CD14-positive monocyte (primary cell): ENCODE data around the gene PPP1R3A. TPM values are rescaled to one million over a fixed set of nuclear protein-coding genes. Genes with fewer than 3 reads are reported as not detected.

Experiments
- DNase-seq, 3 donors: peaks; one replicate each; pipeline ENCODE4 v3.0.0-alpha.2; 2011 to 2022
- H2AFZ ChIP-seq: 2 replicates; pipeline ENCODE4 v1.6.0; 2012; ENCODE audit warnings: mild to moderate bottlenecking, low read depth, low read length, inconsistent platforms; ENCODE audit not compliant: insufficient read depth, poor library complexity, severe bottlenecking
- H3K27ac ChIP-seq, 2 donors: 1 replicate in 1 of 2; 2 replicates in 1 of 2; pipeline ENCODE4 v1.5.1; 2012 to 2013; ENCODE audit warnings: low read length in 2 of 2, control low read depth in 1 of 2, inconsistent platforms in 1 of 2, low read depth in 1 of 2, mild to moderate bottlenecking in 1 of 2
- H3K27me3 ChIP-seq, 2 donors: one replicate each; pipeline versions ENCODE4 v1.6.0 to v1.6.1; 2011 to 2013; ENCODE audit warnings: low read length in 2 of 2; ENCODE audit not compliant: control insufficient read depth in 2 of 2, insufficient read depth in 2 of 2
- H3K36me3 ChIP-seq, 2 donors: replicated peaks in 1 of 2; 1 replicate in 1 of 2; 2 replicates in 1 of 2; pipeline versions ENCODE4 v1.5.1 to v1.6.1; 2012 to 2013; ENCODE audit warnings: low read length in 2 of 2, control low read depth in 1 of 2, inconsistent platforms in 1 of 2, mild to moderate bottlenecking in 1 of 2; ENCODE audit not compliant: insufficient read depth in 2 of 2, control insufficient read depth in 1 of 2
- H3K4me1 ChIP-seq, 2 donors: 1 replicate in 1 of 2; 2 replicates in 1 of 2; pipeline versions ENCODE4 v1.5.1 to v1.6.1; 2012 to 2013; ENCODE audit warnings: low read length in 2 of 2, control low read depth in 1 of 2, inconsistent platforms in 1 of 2, mild to moderate bottlenecking in 1 of 2, moderate library complexity in 1 of 2; ENCODE audit not compliant: insufficient read depth in 2 of 2, control insufficient read depth in 1 of 2
- H3K4me2 ChIP-seq: replicated peaks from 2 replicates; pipeline ENCODE3; 2012; ENCODE audit warnings: low read length, moderate library complexity, mild to moderate bottlenecking; ENCODE audit not compliant: poor library complexity, severe bottlenecking; ENCODE audit errors: extremely low read depth
- H3K4me3 ChIP-seq, 3 experiments: fragments of 200-600 bp in 1 of 3; sonication (generic) in 1 of 3; replicated peaks in 1 of 3; 1 replicate in 2 of 3; 2 replicates in 1 of 3; pipeline ENCODE4 v1.5.1; 2011 to 2013; ENCODE audit warnings: low read length in 3 of 3, mild to moderate bottlenecking in 3 of 3, control low read depth in 2 of 3, low read depth in 2 of 3, inconsistent platforms in 1 of 3, moderate library complexity in 1 of 3
- H3K79me2 ChIP-seq: 2 replicates; pipeline ENCODE4 v1.6.0; 2012; ENCODE audit warnings: mild to moderate bottlenecking, control low read depth, inconsistent platforms, low read length, moderate library complexity; ENCODE audit not compliant: insufficient read depth
- H3K9ac ChIP-seq: 2 replicates; pipeline ENCODE4 v1.6.0; 2017; ENCODE audit warnings: low read length, mild to moderate bottlenecking; ENCODE audit not compliant: insufficient read depth, poor library complexity, severe bottlenecking
- H3K9me3 ChIP-seq, 2 donors: replicated peaks in 1 of 2; 1 replicate in 1 of 2; 2 replicates in 1 of 2; pipeline versions ENCODE4 v1.5.1 to v1.6.1; 2012 to 2013; ENCODE audit warnings: low read length in 2 of 2, control low read depth in 1 of 2; ENCODE audit not compliant: control insufficient read depth in 1 of 2, insufficient read depth in 1 of 2
- H4K20me1 ChIP-seq: 2 replicates; pipeline ENCODE4 v1.6.0; 2012; ENCODE audit warnings: mild to moderate bottlenecking, low read length, control low read depth, moderate library complexity; ENCODE audit not compliant: insufficient read depth
- H3K27ac Mint-ChIP-seq, 7 donors: one replicate each; pipeline ENCODE4 v1.8.0; 2020; ENCODE audit warnings: mild to moderate bottlenecking in 7 of 7, mixed read lengths in 7 of 7, moderate library complexity in 6 of 7, inconsistent platforms in 2 of 7
- H3K27me3 Mint-ChIP-seq, 3 donors: one replicate each; pipeline ENCODE4 v1.8.0; 2021 to 2022; ENCODE audit warnings: low read depth in 3 of 3, mild to moderate bottlenecking in 3 of 3, mixed read lengths in 3 of 3, moderate library complexity in 3 of 3, inconsistent platforms in 1 of 3
- H3K36me3 Mint-ChIP-seq, 2 donors: one replicate each; pipeline ENCODE4 v1.8.0; 2020; ENCODE audit warnings: mixed read lengths in 2 of 2, inconsistent platforms in 1 of 2, mild to moderate bottlenecking in 1 of 2
- H3K4me1 Mint-ChIP-seq: one replicate; pipeline ENCODE4 v1.8.0; 2020; ENCODE audit warnings: mild to moderate bottlenecking, mixed read lengths
- H3K4me3 Mint-ChIP-seq, 2 donors: one replicate each; pipeline ENCODE4 v1.8.0; 2020; ENCODE audit warnings: mild to moderate bottlenecking in 2 of 2, mixed read lengths in 2 of 2, moderate library complexity in 1 of 2
- H3K9me3 Mint-ChIP-seq, 7 donors: one replicate each; pipeline ENCODE4 v1.8.0; 2020 to 2022; ENCODE audit warnings: mixed read lengths in 7 of 7, mild to moderate bottlenecking in 6 of 7, moderate library complexity in 6 of 7, inconsistent platforms in 2 of 7
- WGBS: methylation state at CpG from one replicate; pipeline ENCODE4 v1.1.5; 2013; ENCODE audit warnings: missing lambda C conversion rate; ENCODE audit not compliant: insufficient coverage; 5-methylcytosine and 5-hydroxymethylcytosine counted together
- intact Hi-C, 2 donors: fragments of 100-400 bp; cut with micrococcal nuclease; formaldehyde crosslinking; loops; one replicate each; pipeline versions ENCODE4 v1.15.0 to v1.15.1; 2023
- polyA plus RNA-seq, 3 donors: library from polyadenylated mRNA; depleted of rRNA in 1 of 3; unstranded in 2 of 3; stranded (reverse) in 1 of 3; fragments of 300-500 nt in 2 of 3; fragments of >200 nt in 1 of 3; fragmentation: Illumina TruSeq in 2 of 3; gene quantifications; 1 replicate in 2 of 3; 2 replicates in 1 of 3; pipeline ENCODE4 v1.2.3, GENCODE V29; 2012 to 2021
- TF ChIP-seq, protein P1 (sequence below): fragments of 200-600 bp; IDR thresholded peaks from one replicate; pipeline ENCODE4 v1.8.0; 2022; ENCODE audit warnings: antibody characterized with exemption, mild to moderate bottlenecking

The PPP1R3A gene
- polyA plus RNA-seq, 3 donors = not detected

DNA sequence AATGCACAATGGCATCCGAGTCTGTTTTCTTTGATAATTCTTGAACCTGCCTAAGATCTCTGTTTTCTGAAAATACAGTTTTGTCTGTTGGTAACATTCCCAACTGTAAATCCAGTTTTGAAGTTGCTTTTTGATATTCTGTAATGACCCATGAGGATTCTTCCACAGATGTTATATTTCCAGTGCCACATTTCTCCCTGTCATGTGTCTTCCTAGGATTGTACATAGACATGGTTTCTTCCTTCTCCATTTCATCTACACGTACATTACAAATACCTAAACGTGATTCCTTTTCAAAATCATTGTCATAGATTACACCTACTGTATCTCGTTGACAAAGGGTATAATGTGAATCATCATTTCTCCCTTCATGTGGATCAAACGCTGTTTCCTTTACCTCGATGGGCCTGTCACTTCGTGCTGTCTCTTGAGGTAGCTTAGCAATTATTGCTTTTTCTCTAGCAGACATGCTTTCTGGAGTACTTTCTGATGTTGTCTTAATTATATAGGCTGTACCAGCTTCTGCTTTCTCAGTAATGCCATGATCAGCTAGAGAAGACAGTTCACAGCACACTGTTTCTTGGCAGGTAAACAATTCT is 40.3 kb downstream of the PPP1R3A start:
- no peaks in the 10 kb centered on the region for H3K9me3 Mint-ChIP-seq
- DNase-seq = no peak
- no peak overlapping the region for H2AFZ ChIP-seq
- H3K4me3 Mint-ChIP-seq = no peak overlapping the region
- no peaks in the 10 kb centered on the region for H3K4me1 ChIP-seq
- H3K36me3 ChIP-seq = no peaks in the 10 kb centered on the region
- no peak overlapping the region for H3K9ac ChIP-seq
- 83% methylated on average over 4 of the region's 7 CpGs for WGBS
- H3K4me3 ChIP-seq = no peak overlapping the region
- H3K4me1 Mint-ChIP-seq = no peaks in the 10 kb centered on the region
- H3K27me3 Mint-ChIP-seq = no peaks in the 10 kb centered on the region
- no peaks in the 10 kb centered on the region for H3K36me3 Mint-ChIP-seq
- intact Hi-C loops = no loop called here
- TF ChIP-seq, protein P1, sequence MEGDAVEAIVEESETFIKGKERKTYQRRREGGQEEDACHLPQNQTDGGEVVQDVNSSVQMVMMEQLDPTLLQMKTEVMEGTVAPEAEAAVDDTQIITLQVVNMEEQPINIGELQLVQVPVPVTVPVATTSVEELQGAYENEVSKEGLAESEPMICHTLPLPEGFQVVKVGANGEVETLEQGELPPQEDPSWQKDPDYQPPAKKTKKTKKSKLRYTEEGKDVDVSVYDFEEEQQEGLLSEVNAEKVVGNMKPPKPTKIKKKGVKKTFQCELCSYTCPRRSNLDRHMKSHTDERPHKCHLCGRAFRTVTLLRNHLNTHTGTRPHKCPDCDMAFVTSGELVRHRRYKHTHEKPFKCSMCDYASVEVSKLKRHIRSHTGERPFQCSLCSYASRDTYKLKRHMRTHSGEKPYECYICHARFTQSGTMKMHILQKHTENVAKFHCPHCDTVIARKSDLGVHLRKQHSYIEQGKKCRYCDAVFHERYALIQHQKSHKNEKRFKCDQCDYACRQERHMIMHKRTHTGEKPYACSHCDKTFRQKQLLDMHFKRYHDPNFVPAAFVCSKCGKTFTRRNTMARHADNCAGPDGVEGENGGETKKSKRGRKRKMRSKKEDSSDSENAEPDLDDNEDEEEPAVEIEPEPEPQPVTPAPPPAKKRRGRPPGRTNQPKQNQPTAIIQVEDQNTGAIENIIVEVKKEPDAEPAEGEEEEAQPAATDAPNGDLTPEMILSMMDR = no peak
- H3K79me2 ChIP-seq = no peaks in the 10 kb centered on the region
- H3K27me3 ChIP-seq = no peaks in the 10 kb centered on the region
- H3K9me3 ChIP-seq = peaks cover 0 to 4% of the 10 kb centered on the region in 2 donors
- no peaks in the 10 kb centered on the region for H4K20me1 ChIP-seq
- H3K27ac ChIP-seq = no peak overlapping the region
- no peak overlapping the region for H3K27ac Mint-ChIP-seq
- H3K4me2 ChIP-seq = no peak overlapping the region

DNA sequence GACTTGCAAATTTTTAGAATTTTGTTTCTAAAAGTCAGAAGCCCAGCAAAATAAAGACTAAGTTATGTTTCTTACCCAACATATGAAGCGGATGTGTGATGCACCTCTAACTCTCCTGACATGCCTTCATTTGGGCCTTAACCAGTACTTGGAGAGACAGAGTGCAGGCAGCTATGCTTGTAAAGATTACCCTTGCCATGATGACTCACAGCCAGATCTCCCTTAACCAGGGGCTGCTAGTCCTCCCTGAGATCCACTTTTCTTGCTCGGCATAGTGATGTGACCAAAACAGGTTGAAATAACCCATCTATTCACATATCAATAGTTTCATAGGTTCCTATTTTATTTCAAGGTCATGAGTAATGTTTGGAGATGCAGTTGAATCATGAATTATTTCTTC is 43.6 kb downstream of the PPP1R3A start:
- no peaks in the 10 kb centered on the region for H3K36me3 Mint-ChIP-seq
- TF ChIP-seq, protein P1 = no peak
- H3K4me3 Mint-ChIP-seq = no peak overlapping the region
- Histone ChIP-seq H3K27me3 (no peaks in the 10 kb centered on the region), H3K36me3 (no peaks in the 10 kb centered on the region), H3K79me2 (no peaks in the 10 kb centered on the region), H3K27ac (no peak overlapping the region), H3K4me3 (no peak overlapping the region), H3K4me2 (no peak overlapping the region), H3K9ac (no peak overlapping the region), H3K4me1 (no peaks in the 10 kb centered on the region), H4K20me1 (no peaks in the 10 kb centered on the region), H2AFZ (no peak overlapping the region), H3K9me3 (peaks cover 0 to 4% of the 10 kb centered on the region in 2 donors)
- H3K27ac Mint-ChIP-seq = no peak overlapping the region
- peaks cover 0 to 1% (median 0%) of the 10 kb centered on the region in 7 donors for H3K9me3 Mint-ChIP-seq
- no peak for DNase-seq
- 100% methylated on average over 1 of the region's 2 CpGs for WGBS
- H3K4me1 Mint-ChIP-seq = no peaks in the 10 kb centered on the region
- no peaks in the 10 kb centered on the region for H3K27me3 Mint-ChIP-seq
- intact Hi-C loops = no loop called here
